Measurements from ENCODE around the gene MAP1LC3B.
A peak's percentile ranks its signal among the peaks of the same experiment; 100 is the strongest.

Gene MAP1LC3B

DNA sequence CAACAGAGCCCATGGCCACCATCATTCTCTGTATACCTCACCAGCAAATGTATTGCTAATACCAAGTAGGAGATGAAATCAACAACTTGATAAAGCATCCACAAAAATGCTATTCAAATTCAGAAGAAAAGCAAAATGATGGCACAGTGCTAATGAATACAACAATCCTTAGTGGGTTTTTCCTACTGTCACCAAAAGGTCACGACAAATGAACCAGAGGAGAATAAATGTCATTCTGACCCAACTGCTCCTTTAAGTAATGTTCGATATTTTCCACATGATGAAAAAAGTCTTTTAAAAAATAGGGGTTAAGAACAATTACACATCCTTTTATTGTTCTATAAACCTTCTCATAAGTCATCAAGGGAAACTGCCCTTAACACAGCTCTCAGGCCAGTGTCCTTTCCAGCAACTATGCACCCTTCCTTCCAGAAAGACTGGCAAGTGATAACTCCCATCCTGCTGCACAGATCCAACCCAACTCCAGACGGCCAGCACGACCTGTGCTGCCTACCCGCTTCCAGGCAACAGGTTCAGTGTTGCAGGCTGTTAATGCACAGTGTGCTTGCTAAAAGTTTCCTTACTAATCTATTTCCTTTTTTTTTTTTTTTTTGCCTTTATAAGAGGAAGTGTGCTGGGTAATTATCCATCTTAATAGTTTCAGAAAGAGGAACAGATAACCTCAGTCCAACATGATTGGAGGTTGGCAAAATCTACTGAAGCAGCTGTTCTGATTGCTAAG lies 23.9 kb upstream of the MAP1LC3B start:
- POLR2A ChIA-PET, result no interaction called here
- Histone ChIP-seq H3K4me1 (ENCODE audit: control insufficient read depth, insufficient read depth, low read length) (peaks cover 8% of the 10 kb centered on the region; the same call in 1 of the 2 replicates), H3K36me3 (ENCODE audit: control insufficient read depth in 2 of 2, insufficient read depth in 1 of 2, low read length in 2 of 2) (no peaks in the 10 kb centered on the region; a peak in 1 of 3 replicates), H3K9me3 (ENCODE audit: control insufficient read depth, insufficient read depth, low read depth, low read length) (no peaks in the 10 kb centered on the region), H3K27ac (ENCODE audit: extremely low read depth, low read depth, low read length) (no peak overlapping the region), H3K4me3 (ENCODE audit: low read depth, low read length) (no peak overlapping the region)
- no peak for TF ChIP-seq ZNF362 (tag by site-specific recombination; IDR thresholded peaks at IDR 0.05)
- no peak for TF ChIP-seq ZNF423 (tag by site-specific recombination; IDR thresholded peaks at IDR 0.05)
- TF ChIP-seq SCRT2 (tag by site-specific recombination; IDR thresholded peaks at IDR 0.05), result peak; percentile 44; the same call in 1 of the 2 replicates
- CTCF ChIA-PET, result no interaction called here

GRCh38 chr16:87369117-87369765 lies 22.9 kb upstream of the MAP1LC3B start:
- H3K27ac ChIP-seq (ENCODE audit: extremely low read depth, low read depth, low read length), result no peak overlapping the region
- H3K36me3 ChIP-seq (ENCODE audit: control insufficient read depth in 2 of 2, insufficient read depth in 1 of 2, low read length in 2 of 2), result no peaks in the 10 kb centered on the region; a peak in 1 of 3 replicates
- H3K4me1 ChIP-seq (ENCODE audit: control insufficient read depth, insufficient read depth, low read length), result peaks cover 2% of the 10 kb centered on the region; the same call in 1 of the 2 replicates
- H3K4me3 ChIP-seq (ENCODE audit: low read depth, low read length), result no peak overlapping the region
- TF ChIP-seq ZNF18 (tag by site-specific recombination; IDR thresholded peaks at IDR 0.05) (no peak), ZNF664 (tag by site-specific recombination; IDR thresholded peaks at IDR 0.05) (no peak), ZNF112 (tag by site-specific recombination; IDR thresholded peaks at IDR 0.05) (no peak), ZNF140 (tag by site-specific recombination; IDR thresholded peaks at IDR 0.05) (no peak), ZNF792 (tag by site-specific recombination; IDR thresholded peaks at IDR 0.05) (no peak), ZNF707 (tag by site-specific recombination; IDR thresholded peaks at IDR 0.05) (no peak), ZSCAN4 (tag by site-specific recombination; IDR thresholded peaks at IDR 0.05) (no peak), ZNF155 (tag by site-specific recombination; IDR thresholded peaks at IDR 0.05) (no peak)
- H3K9me3 ChIP-seq (ENCODE audit: control insufficient read depth, insufficient read depth, low read depth, low read length), result no peaks in the 10 kb centered on the region
- ChIA-PET CTCF (no interaction called here), POLR2A (no interaction called here)

DNA sequence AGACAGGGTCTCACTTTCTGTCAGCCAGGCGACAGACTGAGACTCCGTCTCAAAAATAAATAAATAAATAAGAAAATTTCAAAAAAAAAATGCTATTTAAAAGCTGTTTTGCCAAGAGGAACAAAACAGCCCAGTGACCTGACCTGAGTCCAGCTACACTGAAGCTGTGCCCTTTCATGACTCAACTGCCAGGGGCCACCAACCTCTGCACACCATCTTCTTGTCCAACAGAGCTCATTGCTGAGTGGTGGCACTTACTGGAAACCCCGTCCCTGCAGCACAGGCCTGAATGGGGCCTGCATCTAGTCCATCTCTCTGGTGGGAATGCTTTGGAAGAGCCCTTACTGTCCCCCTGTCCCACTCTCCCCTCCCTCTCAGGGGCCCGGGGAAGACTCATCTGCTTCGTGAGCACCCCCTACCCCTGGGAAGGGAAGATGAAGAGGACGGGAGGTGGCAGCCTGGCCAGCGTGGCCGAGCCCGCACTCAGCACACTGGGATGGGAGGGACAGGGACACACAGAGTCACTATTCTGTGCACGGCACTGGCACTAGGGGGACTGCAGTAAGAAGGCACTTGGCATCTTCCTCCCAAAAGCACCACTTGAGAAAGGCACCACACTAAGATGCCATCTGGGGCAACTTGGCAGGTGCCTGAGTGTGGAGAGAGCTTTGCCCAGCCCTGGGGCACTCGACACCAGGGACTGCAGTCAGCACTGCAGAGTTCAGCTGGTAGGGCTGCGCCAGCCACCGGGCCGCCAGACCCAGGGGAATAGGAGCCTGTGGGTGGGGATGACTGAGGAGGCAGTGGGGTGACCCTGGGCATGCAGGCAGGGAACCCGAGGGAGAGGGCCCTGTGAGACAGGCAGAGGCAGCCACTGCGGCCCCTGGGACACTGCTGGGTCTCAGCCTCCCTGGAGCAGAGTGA lies 22.1 kb upstream of the MAP1LC3B start:
- ChIA-PET CTCF (no interaction called here), POLR2A (no interaction called here)
- Histone ChIP-seq H3K27ac (ENCODE audit: extremely low read depth, low read depth, low read length) (no peak overlapping the region), H3K36me3 (ENCODE audit: control insufficient read depth in 2 of 2, insufficient read depth in 1 of 2, low read length in 2 of 2) (no peaks in the 10 kb centered on the region; a peak in 1 of 3 replicates), H3K9me3 (ENCODE audit: control insufficient read depth, insufficient read depth, low read depth, low read length) (no peaks in the 10 kb centered on the region), H3K4me3 (ENCODE audit: low read depth, low read length) (no peak overlapping the region), H3K4me1 (ENCODE audit: control insufficient read depth, insufficient read depth, low read length) (no peaks in the 10 kb centered on the region)
- TF ChIP-seq ZNF654 (tag by site-specific recombination; IDR thresholded peaks at IDR 0.05; ENCODE audit: low read depth) (no peak), ZFP41 (tag by site-specific recombination; IDR thresholded peaks at IDR 0.05; ENCODE audit: borderline replicate concordance) (no peak), ZNF248 (tag by site-specific recombination; IDR thresholded peaks at IDR 0.05) (no peak), ZNF777 (tag by site-specific recombination; IDR thresholded peaks at IDR 0.05; ENCODE audit: borderline replicate concordance) (no peak), ZNF544 (tag by site-specific recombination; IDR thresholded peaks at IDR 0.05) (no peak), ZBTB21 (tag by site-specific recombination; IDR thresholded peaks at IDR 0.05) (no peak), ZBTB8A (tag by site-specific recombination; IDR thresholded peaks at IDR 0.05) (no peak), ZNF341 (tag by site-specific recombination; IDR thresholded peaks at IDR 0.05; ENCODE audit: low read depth) (no peak), ZNF488 (tag by site-specific recombination; IDR thresholded peaks at IDR 0.05) (no peak), ZNF169 (tag by site-specific recombination; IDR thresholded peaks at IDR 0.05) (no peak)
